ENCODE results near the gene TCF3.
A peak's percentile ranks its signal among the peaks of the same experiment; 100 is the strongest.

TCF3 gene

DNA sequence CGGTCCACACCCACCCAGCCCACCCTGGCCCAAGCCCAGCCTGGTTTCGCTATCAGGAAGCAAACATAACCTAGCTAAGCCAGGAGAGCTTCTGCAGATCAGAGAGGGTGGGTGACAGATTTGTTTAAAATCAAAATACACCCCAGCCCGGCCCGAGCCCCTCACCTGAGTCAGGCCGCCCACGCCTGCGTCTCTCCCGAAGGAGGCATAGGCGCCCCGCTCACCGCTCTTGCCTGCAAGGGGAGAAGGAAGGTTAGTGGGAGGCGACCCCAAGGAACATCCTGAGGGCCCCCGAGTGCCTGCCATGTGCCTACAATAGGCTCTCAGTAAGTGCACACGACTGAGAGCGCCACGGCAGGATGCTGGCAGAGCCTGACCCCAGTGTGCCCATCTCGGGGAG is 25.2 kb downstream of the TCF3 start:
- Histone ChIP-seq H3K79me2 (ENCODE audit: control insufficient read depth, insufficient read depth, low read length) (no peaks in the 10 kb centered on the region), H3K79me1 (ENCODE audit: low read length) (peaks cover 7% of the 10 kb centered on the region), H3K4me3 (ENCODE audit: low read length) (no peak overlapping the region), H2AK5ac (ENCODE audit: low read length) (no peak overlapping the region), H3K36me3 (ENCODE audit: control insufficient read depth, insufficient read depth, low read length) (peaks cover 10% of the 10 kb centered on the region), H3K4ac (ENCODE audit: low read depth, low read length) (no peak overlapping the region), H3K18ac (ENCODE audit: low read length) (no peak overlapping the region), H2BK15ac (replicated peaks; ENCODE audit: low read depth) (no peak overlapping the region), H4K8ac (ENCODE audit: low read depth, low read length) (no peak overlapping the region), H3K4me1 (ENCODE audit: control insufficient read depth, low read depth, low read length) (no peaks in the 10 kb centered on the region), H3K56ac (ENCODE audit: low read length) (no peak overlapping the region), H3K27me3 (ENCODE audit: insufficient read depth, low read length, poor library complexity) (no peaks in the 10 kb centered on the region), H4K5ac (ENCODE audit: low read length) (no peak overlapping the region), H2BK5ac (ENCODE audit: low read length) (no peak overlapping the region), H3K27ac (ENCODE audit: low read depth, low read length) (no peak overlapping the region), H3K4me2 (ENCODE audit: low read length) (no peak overlapping the region), H3K23ac (ENCODE audit: low read length) (no peak overlapping the region), H3K9ac (ENCODE audit: low read length) (no peak overlapping the region), H2BK120ac (ENCODE audit: low read depth, low read length) (no peak overlapping the region)
- WGBS (ENCODE audit: extremely low coverage, insufficient coverage, low lambda C conversion rate): no CpG with 5 or more reads among the region's 17 CpGs
- no peak for DNase-seq

DNA sequence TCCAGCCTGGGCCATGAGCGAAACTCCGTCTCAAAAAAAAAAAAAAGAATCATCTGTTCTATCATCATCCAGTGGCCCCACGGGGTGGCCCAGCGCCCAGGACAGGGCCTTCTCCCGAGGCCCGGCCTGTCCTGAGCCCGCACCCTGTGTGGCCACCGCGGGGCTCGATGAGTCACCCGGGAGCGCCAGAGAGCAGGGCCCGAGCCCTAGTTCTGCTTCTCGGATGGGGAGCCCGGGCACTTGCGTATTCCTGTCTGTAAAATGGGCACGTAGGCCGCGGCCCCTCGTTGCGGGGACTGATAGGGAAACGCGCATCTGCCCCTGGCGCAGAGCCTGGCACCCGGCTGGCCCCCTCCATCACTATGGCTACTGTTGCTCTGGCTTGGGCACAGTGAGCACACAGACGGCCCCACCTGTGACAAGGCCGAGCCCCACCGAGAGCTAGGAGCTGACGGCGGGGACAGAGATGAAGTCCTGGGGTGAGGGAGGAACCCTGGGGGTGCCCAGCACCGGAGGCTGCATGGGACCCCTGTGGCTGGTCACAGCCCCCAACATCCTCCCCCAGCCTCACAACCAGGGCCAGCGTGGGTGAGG is 25.9 kb downstream of the TCF3 start:
- no peak overlapping the region for H2AK5ac ChIP-seq (ENCODE audit: low read length)
- WGBS (ENCODE audit: extremely low coverage, insufficient coverage, low lambda C conversion rate): no CpG with 5 or more reads among the region's 32 CpGs
- H3K4me3 ChIP-seq (ENCODE audit: low read length): no peak overlapping the region
- DNase-seq: no peak
- H2BK5ac ChIP-seq (ENCODE audit: low read length): no peak overlapping the region
- H3K18ac ChIP-seq (ENCODE audit: low read length): no peak overlapping the region
- no peak overlapping the region for H3K23ac ChIP-seq (ENCODE audit: low read length)
- H3K4me1 ChIP-seq (ENCODE audit: control insufficient read depth, low read depth, low read length): no peaks in the 10 kb centered on the region
- peaks cover 8% of the 10 kb centered on the region for H3K36me3 ChIP-seq (ENCODE audit: control insufficient read depth, insufficient read depth, low read length)
- H3K4ac ChIP-seq (ENCODE audit: low read depth, low read length): no peak overlapping the region
- H2BK15ac ChIP-seq (replicated peaks; ENCODE audit: low read depth): no peak overlapping the region
- H3K79me2 ChIP-seq (ENCODE audit: control insufficient read depth, insufficient read depth, low read length): no peaks in the 10 kb centered on the region
- H3K56ac ChIP-seq (ENCODE audit: low read length): no peak overlapping the region
- H2BK120ac ChIP-seq (ENCODE audit: low read depth, low read length): no peak overlapping the region
- no peak overlapping the region for H3K27ac ChIP-seq (ENCODE audit: low read depth, low read length)
- no peak overlapping the region for H3K9ac ChIP-seq (ENCODE audit: low read length)
- H4K8ac ChIP-seq (ENCODE audit: low read depth, low read length): no peak overlapping the region
- H3K4me2 ChIP-seq (ENCODE audit: low read length): no peak overlapping the region
- H3K79me1 ChIP-seq (ENCODE audit: low read length): peaks cover 5% of the 10 kb centered on the region
- no peaks in the 10 kb centered on the region for H3K27me3 ChIP-seq (ENCODE audit: insufficient read depth, low read length, poor library complexity)
- H4K5ac ChIP-seq (ENCODE audit: low read length): no peak overlapping the region

DNA sequence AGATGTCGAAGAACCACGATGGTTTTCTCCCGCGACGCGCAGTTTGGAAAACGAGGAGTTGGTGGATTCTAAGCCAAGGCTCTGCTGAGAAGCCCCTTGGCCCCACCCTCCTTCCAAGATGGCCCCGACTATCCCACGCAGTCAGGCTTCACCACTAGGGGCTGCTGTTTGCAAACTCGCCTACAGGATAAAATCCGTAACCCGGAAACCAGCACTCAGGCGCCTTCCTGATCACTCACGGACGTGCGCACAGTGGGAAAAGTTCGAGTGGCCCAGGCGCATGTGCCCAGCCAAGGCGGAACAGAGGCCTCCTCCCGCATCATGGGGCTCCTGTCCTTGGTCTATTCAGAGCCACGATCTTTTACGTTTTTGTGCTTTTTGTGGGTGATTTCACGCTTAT is 28.0 kb downstream of the TCF3 start:
- Histone ChIP-seq H3K27ac (ENCODE audit: low read depth, low read length) (no peak overlapping the region), H3K4me2 (ENCODE audit: low read length) (no peak overlapping the region), H4K5ac (ENCODE audit: low read length) (no peak overlapping the region), H2BK120ac (ENCODE audit: low read depth, low read length) (no peak overlapping the region), H3K27me3 (ENCODE audit: insufficient read depth, low read length, poor library complexity) (no peaks in the 10 kb centered on the region), H3K56ac (ENCODE audit: low read length) (no peak overlapping the region), H3K4me3 (ENCODE audit: low read length) (no peak overlapping the region), H2BK15ac (replicated peaks; ENCODE audit: low read depth) (no peak overlapping the region), H2AK5ac (ENCODE audit: low read length) (no peak overlapping the region), H3K79me1 (ENCODE audit: low read length) (peaks cover 4% of the 10 kb centered on the region), H3K18ac (ENCODE audit: low read length) (no peak overlapping the region), H3K4ac (ENCODE audit: low read depth, low read length) (no peak overlapping the region), H3K79me2 (ENCODE audit: control insufficient read depth, insufficient read depth, low read length) (no peaks in the 10 kb centered on the region), H3K23ac (ENCODE audit: low read length) (no peak overlapping the region), H4K8ac (ENCODE audit: low read depth, low read length) (no peak overlapping the region), H2BK5ac (ENCODE audit: low read length) (no peak overlapping the region), H3K36me3 (ENCODE audit: control insufficient read depth, insufficient read depth, low read length) (peaks cover 10% of the 10 kb centered on the region), H3K4me1 (ENCODE audit: control insufficient read depth, low read depth, low read length) (no peaks in the 10 kb centered on the region), H3K9ac (ENCODE audit: low read length) (no peak overlapping the region)
- DNase-seq: peak; percentile 84
- WGBS (ENCODE audit: extremely low coverage, insufficient coverage, low lambda C conversion rate): no CpG with 5 or more reads among the region's 23 CpGs

DNA sequence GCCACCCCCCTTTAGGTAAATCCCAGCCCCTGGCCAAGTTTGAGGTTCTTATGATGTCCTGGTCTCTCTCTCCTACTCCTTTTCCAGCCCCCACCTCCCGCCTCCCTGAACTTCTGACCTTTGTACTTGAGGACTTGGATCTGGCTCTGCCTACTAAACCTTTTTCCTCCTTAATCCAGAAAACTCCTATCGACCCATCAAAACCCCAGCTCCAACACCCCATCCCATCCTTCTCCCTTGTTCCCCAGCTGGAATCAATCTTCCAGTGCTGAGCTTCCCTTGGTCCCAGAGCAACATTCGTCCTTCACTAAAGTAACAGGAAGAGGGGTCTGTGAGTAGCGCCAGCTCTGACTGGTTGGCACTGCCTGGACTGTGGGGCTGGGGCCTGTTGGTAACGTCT is 29.9 kb downstream of the TCF3 start:
- Histone ChIP-seq H3K23ac (ENCODE audit: low read length) (no peak overlapping the region), H4K5ac (ENCODE audit: low read length) (no peak overlapping the region), H3K4me2 (ENCODE audit: low read length) (no peak overlapping the region), H3K4me1 (ENCODE audit: control insufficient read depth, low read depth, low read length) (no peaks in the 10 kb centered on the region), H2BK5ac (ENCODE audit: low read length) (no peak overlapping the region), H3K18ac (ENCODE audit: low read length) (no peak overlapping the region), H3K4ac (ENCODE audit: low read depth, low read length) (no peak overlapping the region), H3K27me3 (ENCODE audit: insufficient read depth, low read length, poor library complexity) (no peaks in the 10 kb centered on the region), H4K8ac (ENCODE audit: low read depth, low read length) (no peak overlapping the region), H3K27ac (ENCODE audit: low read depth, low read length) (no peak overlapping the region), H3K4me3 (ENCODE audit: low read length) (no peak overlapping the region), H3K79me1 (ENCODE audit: low read length) (peaks cover 7% of the 10 kb centered on the region), H3K56ac (ENCODE audit: low read length) (peak overlapping the region; percentile 3), H3K79me2 (ENCODE audit: control insufficient read depth, insufficient read depth, low read length) (no peaks in the 10 kb centered on the region), H3K9ac (ENCODE audit: low read length) (no peak overlapping the region), H2AK5ac (ENCODE audit: low read length) (no peak overlapping the region), H3K36me3 (ENCODE audit: control insufficient read depth, insufficient read depth, low read length) (peaks cover 15% of the 10 kb centered on the region), H2BK120ac (ENCODE audit: low read depth, low read length) (no peak overlapping the region), H2BK15ac (replicated peaks; ENCODE audit: low read depth) (no peak overlapping the region)
- WGBS (ENCODE audit: extremely low coverage, insufficient coverage, low lambda C conversion rate): no CpG with 5 or more reads among the region's 5 CpGs
- no peak for DNase-seq

DNA sequence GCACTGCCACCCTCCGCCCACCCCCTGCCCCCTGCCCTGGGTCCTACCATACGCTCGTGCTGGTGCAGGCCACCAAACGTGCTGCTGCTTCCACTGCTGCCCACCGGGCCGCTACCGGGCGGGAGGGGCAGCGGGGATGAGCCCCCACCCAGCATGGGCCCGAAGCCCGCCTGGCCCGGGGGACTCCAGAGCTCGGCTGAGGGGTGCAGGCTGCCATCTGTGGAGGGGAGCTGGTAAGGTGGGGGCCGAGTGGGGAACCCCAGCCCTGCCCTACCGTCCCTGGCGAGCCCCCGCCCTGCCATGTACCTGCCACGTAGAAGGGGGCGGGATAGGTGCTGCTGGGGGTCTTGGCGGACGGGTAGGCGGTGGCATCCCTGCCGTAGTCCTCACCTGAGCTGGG is 30.4 kb downstream of the TCF3 start:
- no peak for DNase-seq
- no peak overlapping the region for H3K4me3 ChIP-seq (ENCODE audit: low read length)
- H3K36me3 ChIP-seq (ENCODE audit: control insufficient read depth, insufficient read depth, low read length): peaks cover 18% of the 10 kb centered on the region

DNA sequence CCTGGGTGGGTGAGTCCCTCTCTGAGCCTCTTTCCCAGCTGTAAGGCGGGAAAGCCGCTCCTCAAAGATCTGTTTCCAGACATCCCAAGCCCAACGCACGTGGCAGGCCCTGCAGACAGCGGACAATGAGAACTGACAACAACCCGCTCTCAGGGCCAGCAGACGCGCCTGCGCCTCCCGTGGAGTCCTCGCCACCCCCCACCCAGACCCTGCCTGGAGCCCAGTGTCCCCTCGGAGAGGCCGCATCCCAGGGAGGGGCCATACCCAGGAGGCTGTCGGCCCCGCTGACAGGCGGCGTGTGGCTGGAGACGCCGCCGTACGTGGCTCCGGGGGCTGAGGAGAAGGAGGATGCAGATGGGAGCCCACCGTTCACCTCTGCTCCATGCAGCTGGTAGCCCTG is 30.8 kb downstream of the TCF3 start:
- H2BK5ac ChIP-seq (ENCODE audit: low read length): no peak overlapping the region
- no peak overlapping the region for H3K9ac ChIP-seq (ENCODE audit: low read length)
- peaks cover 20% of the 10 kb centered on the region for H3K36me3 ChIP-seq (ENCODE audit: control insufficient read depth, insufficient read depth, low read length)
- no peak overlapping the region for H3K4me2 ChIP-seq (ENCODE audit: low read length)
- H3K27ac ChIP-seq (ENCODE audit: low read depth, low read length): no peak overlapping the region
- no peak overlapping the region for H4K5ac ChIP-seq (ENCODE audit: low read length)
- H3K18ac ChIP-seq (ENCODE audit: low read length): no peak overlapping the region
- no peaks in the 10 kb centered on the region for H3K4me1 ChIP-seq (ENCODE audit: control insufficient read depth, low read depth, low read length)
- no peak overlapping the region for H3K56ac ChIP-seq (ENCODE audit: low read length)
- no peak overlapping the region for H2BK15ac ChIP-seq (replicated peaks; ENCODE audit: low read depth)
- H4K8ac ChIP-seq (ENCODE audit: low read depth, low read length): no peak overlapping the region
- H3K4ac ChIP-seq (ENCODE audit: low read depth, low read length): no peak overlapping the region
- H3K23ac ChIP-seq (ENCODE audit: low read length): no peak overlapping the region
- no CpG with 5 or more reads among the region's 23 CpGs for WGBS (ENCODE audit: extremely low coverage, insufficient coverage, low lambda C conversion rate)
- no peak overlapping the region for H2AK5ac ChIP-seq (ENCODE audit: low read length)
- no peaks in the 10 kb centered on the region for H3K79me2 ChIP-seq (ENCODE audit: control insufficient read depth, insufficient read depth, low read length)
- DNase-seq: no peak
- H3K4me3 ChIP-seq (ENCODE audit: low read length): no peak overlapping the region
- no peaks in the 10 kb centered on the region for H3K27me3 ChIP-seq (ENCODE audit: insufficient read depth, low read length, poor library complexity)
- H2BK120ac ChIP-seq (ENCODE audit: low read depth, low read length): no peak overlapping the region
- peaks cover 7% of the 10 kb centered on the region for H3K79me1 ChIP-seq (ENCODE audit: low read length)

More for the DNA sequence above, 30.4 kb downstream of the TCF3 start:
- H2AK5ac ChIP-seq (ENCODE audit: low read length): no peak overlapping the region
- no peak overlapping the region for H3K4ac ChIP-seq (ENCODE audit: low read depth, low read length)
- no peak overlapping the region for H3K27ac ChIP-seq (ENCODE audit: low read depth, low read length)
- no peak overlapping the region for H3K4me2 ChIP-seq (ENCODE audit: low read length)
- H4K5ac ChIP-seq (ENCODE audit: low read length): no peak overlapping the region
- H3K56ac ChIP-seq (ENCODE audit: low read length): no peak overlapping the region
- H3K79me1 ChIP-seq (ENCODE audit: low read length): peaks cover 7% of the 10 kb centered on the region
- H2BK15ac ChIP-seq (replicated peaks; ENCODE audit: low read depth): no peak overlapping the region
- no peaks in the 10 kb centered on the region for H3K79me2 ChIP-seq (ENCODE audit: control insufficient read depth, insufficient read depth, low read length)
- H3K23ac ChIP-seq (ENCODE audit: low read length): no peak overlapping the region
- H3K9ac ChIP-seq (ENCODE audit: low read length): no peak overlapping the region
- H4K8ac ChIP-seq (ENCODE audit: low read depth, low read length): no peak overlapping the region
- WGBS (ENCODE audit: extremely low coverage, insufficient coverage, low lambda C conversion rate): no CpG with 5 or more reads among the region's 23 CpGs
- H3K18ac ChIP-seq (ENCODE audit: low read length): no peak overlapping the region
- H3K27me3 ChIP-seq (ENCODE audit: insufficient read depth, low read length, poor library complexity): no peaks in the 10 kb centered on the region
- no peak overlapping the region for H2BK5ac ChIP-seq (ENCODE audit: low read length)
- H2BK120ac ChIP-seq (ENCODE audit: low read depth, low read length): no peak overlapping the region
- H3K4me1 ChIP-seq (ENCODE audit: control insufficient read depth, low read depth, low read length): no peaks in the 10 kb centered on the region
